ENCODE data around the gene NDUFV3.
"Not testable (repeated sequence)": the region's sequence is repeated elsewhere in the genome, so short reads cannot be mapped to it uniquely, and the experiment has no call there.

Gene NDUFV3

DNA sequence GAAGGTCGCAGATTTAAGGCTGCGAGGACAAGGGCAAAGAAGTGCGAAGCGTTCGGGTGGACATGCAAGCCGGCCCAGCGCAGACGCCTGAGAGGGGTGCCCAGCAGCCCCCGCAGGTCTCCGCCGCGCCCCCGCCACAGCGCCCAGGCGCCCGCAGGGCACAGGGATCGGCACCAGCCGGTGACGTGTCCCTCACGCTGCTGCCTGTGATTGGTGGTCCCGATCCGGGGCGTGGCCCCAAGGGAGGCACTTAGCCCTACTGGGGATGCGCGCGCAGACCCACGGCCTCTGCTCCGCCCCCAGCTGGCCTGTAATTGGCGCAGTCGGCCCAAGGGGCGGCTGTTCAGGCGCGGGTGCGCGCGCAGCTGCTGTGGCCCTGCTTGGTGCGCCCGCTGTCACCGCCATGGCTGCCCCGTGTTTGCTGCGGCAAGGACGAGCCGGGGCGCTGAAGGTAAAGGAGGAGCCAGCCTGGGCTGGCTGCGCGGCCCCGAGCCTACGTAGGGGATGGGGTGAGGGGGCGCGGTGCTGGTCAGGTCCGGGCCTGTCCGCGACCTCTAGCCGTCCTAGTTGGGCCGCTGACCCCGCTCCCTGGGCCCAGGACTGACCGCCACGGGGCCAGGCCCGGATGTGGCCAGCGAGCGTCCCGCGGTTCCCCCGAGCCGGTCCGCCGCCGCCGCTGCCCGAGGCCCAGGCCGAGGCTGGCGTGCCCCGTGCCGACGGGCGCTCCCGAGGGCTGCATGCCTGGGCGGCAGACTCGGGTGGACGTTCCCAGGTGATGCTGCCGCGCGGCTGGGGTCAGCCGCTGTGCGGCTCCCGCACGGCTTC is at the start of gene NDUFV3:
NDUFV3 (plus strand) TSS at position 379 of the 825 bp plus-strand sequence; CDS start at position 404, 25 bp downstream.
- peak; percentile 94 for DNase-seq

DNA sequence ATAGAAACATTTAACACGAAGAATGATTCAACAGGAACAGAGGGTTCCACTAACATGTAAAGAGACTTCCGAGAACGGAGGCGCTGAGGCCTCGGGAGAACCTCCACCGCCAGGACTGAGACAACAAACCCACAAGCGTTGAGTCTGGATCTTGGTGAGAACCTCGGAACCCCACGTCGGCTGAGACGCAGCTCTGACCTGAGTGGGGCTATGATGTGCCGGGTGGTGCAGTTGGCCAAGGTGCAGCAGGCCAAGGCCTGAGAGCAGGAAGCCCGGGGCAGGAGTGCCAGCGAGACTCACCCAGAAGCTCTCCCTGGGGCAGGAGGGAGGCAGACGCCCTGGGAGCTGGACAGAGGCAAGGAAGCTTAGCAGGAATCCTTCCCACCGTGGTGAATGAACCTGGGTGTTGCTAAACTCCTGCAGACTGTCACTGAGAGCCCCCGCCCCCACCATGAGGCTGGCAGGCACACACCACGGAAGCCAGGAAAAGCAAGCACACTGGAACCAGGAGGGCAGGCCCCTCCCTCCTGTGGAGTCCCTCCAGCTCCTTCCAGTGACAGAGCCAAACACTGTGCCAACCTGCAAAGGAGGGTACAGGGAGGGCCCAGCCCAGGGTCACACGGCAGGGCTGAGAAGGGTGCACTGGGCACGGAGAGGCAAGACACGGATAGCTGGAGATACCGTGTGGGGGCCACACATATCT is 48.5 kb upstream of the NDUFV3 start:
- DNase-seq = no peak

DNA sequence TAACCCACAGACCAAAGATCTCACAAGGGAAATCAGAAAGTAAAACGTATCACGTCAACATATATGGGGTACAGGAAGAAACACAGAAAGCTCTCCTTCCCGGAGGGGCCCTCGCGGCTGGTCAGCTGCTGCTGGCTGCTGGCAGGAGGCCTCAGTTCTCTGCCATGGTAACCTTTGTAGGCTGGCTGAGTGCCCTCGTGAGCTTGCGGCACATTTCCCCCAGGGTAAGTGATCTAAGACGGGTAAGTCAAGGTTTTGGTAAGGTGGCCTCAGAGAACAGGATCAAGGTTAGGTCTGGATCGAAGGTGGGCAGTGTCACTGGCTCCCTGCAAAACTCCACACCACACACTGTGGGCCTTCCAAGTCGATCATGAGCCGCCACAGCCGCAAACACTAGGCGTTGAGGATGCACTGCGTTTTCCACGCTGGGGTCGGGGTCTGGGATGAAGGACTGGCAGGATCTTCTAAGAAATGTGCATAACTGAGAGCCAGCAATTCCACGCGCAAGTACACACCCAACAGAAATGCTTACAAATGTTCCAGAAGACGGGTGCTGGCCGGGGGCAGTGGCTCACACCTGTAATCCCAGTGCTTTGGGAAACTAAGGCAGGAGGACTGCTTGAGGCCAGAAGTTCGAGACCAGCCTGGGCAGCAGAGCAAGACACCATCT is 47.7 kb upstream of the NDUFV3 start:
- DNase-seq = no peak

DNA sequence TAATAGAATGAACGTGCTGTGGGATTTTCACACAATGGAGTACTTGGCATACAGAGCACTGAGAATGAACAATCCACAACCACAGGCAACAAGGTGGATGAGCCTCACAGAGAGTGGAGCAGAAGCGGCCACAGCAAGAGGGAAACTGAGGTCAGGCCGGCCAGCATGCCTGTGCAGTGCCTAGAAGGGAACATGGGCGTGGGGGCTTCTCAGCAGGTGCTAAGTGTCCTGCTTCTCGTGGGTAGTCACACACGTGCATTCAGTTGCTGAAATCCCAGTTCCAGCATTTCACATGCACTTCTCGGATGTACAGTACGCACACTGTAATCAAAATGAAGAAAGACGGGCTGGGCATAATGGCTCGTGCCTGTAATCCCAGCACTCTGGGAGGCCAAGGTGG is 46.9 kb upstream of the NDUFV3 start:
- no peak for DNase-seq

DNA sequence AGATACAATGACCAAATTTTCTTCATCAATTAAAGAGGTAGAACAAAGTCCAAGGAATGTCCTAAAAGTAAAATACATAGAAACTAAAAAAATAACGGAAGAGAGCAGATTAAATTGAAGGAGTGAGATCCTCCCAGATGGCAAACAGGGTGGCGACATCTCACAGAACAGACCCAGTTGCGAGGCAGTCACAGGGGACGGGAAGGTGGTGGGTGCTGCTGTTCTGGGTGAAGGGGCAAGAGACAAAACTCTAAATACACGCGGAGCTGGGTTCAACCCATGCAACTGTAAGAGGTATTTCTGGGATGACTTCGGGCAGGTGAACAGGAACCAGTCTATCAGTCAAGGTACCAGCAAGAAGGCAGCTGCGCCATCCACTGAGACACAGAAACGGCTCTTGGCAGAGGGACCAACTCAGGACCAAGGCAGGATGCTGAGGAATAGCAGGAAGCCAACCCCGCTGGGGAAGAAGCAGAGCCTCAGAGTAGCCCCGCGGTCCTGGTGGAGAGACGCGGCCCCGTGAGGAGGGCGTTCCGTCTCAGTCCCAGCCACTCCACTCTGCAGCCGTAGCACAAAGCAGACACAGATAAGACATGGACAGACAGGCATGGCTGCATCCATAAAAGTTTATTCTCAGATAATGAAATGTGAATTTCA is 45.9 kb upstream of the NDUFV3 start:
- no peak for DNase-seq

DNA sequence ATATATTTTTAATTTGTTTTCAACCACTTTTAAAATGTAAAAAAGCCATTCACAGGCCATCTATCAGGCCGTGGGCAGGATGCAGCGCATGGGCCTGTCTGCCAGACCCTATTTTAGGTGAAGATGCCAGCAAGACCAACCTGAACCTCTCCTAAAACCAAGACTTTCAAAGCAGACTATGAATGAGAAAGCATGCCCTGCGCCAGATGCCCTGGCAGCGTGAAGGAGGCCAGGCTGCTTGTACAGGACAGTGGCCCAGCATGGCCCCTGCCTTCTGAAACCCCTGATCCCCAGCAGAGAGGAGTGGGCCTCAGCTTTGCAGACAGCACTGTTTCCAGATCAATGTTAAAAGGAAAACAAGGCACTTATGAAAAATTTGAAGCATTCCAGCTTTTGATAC is 45.4 kb upstream of the NDUFV3 start:
- no peak for DNase-seq

DNA sequence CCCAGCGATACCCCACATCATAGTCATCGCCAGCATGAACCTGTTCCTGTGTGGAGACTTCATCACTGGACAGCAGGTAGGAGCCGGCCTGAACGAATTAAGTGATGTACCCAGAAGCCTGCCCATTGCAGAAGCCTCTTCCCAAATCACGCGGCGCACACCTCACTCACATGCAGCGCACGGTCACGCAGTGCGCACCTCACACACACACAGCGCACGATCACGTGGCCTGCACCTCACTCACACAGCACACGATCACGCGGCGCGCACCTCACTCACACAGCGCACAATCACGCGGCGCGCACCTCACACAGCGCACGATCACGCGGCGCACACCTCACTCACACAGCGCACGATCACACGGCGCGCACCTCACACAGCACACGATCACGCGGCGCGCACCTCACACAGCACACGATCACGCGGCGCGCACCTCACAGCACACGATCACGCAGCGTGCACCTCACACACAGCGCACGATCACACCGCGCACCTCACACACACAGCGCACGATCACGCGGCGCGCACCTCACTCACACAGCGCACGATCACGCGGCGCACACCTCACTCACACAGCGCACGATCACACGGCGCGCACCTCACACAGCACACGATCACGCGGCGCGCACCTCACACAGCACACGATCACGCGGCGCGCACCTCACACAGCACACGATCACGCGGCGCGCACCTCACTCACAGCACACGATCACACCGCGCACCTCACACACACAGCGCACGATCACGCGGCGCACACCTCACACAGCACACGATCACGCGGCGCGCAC is 44.8 kb upstream of the NDUFV3 start:
- DNase-seq = not testable (repeated sequence)

DNA sequence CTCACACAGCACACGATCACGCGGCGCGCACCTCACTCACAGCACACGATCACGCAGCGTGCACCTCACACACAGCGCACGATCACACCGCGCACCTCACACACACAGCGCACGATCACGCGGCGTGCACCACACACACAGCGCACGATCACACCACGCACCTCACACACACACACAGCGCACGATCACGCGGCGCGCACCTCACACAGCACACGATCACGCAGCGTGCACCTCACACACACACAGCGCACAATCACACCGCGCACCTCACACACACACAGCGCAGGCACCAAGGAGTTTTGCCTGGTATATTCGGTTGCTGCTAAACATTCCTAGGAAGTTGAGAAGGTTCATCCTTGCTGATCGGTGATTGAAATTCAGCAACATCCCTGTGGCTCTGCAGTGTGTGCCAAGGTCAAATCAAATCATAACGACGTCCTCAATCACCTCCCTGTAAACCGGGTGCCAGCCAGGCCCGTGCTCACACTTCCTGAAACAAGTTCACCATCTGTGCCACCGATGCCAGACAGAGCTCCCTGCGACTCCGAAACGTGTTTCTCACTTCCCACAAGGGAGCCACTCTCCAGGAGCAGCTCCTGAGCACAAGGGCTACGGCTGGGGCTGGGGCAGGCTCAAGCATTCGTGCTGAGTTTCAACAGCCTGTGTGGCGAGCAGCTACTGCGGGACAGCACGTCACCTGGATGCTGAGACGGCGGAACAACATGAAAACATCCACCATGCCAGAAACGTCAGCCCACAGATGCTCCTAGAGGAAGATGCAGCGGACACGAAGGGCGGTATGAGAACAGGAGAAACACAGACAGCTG is 44.0 kb upstream of the NDUFV3 start:
- no peak for DNase-seq

DNA sequence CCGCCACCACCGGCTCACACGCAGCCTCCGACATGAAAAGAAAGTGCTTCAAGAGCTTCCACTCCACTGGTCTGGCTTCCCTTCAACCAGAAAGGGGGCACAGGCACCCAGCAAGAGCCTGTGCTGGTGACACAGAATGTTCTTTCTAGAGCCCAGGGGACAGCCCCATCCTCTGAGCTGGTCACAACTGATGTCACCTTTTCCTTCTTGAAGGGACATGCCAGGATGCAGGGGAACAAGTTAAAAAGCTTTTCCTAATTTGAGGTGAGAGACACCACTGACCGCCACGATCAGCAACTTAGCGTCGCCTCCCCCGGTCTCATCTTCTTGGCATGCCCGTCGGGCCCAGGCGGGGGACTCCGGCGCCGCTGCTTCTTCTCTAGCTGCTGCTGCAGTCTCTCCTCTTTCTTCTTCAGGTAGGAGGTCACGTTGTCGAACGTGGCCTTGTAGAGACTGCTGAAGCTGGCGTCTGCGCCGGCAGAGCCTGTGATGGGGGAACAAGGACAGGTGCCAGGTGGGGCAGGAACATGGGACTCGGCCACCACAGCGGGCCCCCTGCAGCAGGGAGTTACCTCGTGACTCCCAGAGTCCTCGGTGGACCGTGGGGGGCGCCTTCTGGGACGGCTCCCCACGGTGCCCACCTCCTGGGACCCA is 43.2 kb upstream of the NDUFV3 start:
- DNase-seq = no peak

DNA sequence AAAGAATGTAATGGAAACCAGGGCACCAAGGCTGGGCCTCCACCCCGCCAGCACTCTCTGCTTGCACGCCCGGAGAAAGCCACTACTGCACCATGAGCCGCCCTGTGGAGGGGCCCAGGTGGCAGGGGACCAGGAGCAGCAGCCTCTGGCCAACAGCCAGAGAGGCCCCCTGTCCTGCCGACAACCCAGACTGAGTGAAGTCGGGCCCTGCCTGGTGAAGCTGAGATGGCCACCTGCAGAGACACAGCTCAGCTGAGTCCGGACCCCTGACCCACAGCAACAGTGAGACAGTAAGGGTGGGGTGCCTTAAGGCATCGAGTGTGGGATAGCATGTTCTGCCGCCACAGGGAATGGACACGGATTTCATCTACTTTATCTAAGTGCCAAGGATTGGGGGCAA is 42.6 kb upstream of the NDUFV3 start:
- no peak for DNase-seq

DNA sequence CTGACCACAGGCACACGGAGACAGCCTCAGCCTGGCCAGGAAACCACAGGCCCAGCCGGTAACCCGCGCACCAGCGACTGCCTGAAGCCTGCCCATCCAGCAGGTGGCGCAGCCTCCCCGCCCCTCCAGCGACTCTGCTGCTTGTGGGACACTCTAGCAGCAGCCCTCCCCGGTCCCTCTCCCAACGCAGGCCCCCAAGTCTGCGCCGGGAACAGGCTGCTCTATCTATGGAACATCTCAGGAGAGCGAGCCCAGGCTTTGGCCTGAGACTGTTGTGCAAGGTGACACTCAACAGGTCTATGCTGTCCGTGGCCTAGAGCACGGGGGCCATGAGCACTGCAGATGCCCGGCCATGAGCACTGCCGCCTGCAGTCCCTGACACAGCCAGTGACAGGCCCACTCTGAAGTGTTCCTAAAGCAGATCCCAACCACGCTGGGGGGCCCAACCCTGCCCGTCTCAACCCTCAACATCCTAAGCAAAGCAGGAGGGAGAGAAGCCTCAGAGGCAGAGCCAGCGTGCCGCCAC is 42.2 kb upstream of the NDUFV3 start:
- no peak for DNase-seq

DNA sequence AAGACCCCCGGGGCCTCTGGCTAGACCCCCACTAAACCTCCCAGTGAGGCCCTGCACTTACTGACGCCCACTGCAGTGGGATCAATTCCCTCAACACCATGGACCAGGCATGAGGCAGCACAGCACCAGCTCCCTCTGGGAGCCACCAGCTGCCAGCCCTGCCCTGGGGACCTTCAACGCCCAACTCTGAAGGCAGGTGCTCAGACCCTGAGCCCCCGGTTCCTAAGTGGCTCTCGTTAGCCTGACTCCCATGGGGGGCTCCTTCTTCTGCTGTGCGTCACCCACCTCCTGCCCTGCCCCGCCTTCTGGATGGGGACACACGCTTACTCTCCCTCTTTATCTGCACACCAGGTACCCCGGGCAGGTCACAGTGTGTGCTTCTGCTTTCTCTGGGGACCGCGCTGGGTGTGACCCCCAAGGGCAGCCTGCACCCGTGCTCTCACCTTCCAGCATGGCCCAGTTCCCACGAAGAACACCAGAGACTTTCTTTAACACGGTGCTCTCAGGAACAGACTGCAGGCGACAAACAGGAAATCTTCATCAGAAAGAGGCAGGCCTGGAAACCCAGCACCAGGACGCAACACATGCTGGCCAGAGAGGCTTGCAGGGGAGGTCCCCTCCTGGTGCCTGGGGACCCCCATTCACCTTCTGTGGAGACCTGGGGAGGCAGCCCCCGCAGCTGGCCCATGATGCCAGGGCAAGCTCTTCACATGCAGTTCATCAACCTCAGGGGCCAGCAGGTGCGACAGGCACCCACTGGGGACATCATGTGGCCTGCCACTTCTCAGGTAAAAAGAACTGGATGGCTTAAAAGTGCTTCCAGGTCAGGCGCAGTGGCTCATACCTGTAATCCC is 41.1 kb upstream of the NDUFV3 start:
- no peak for DNase-seq

DNA sequence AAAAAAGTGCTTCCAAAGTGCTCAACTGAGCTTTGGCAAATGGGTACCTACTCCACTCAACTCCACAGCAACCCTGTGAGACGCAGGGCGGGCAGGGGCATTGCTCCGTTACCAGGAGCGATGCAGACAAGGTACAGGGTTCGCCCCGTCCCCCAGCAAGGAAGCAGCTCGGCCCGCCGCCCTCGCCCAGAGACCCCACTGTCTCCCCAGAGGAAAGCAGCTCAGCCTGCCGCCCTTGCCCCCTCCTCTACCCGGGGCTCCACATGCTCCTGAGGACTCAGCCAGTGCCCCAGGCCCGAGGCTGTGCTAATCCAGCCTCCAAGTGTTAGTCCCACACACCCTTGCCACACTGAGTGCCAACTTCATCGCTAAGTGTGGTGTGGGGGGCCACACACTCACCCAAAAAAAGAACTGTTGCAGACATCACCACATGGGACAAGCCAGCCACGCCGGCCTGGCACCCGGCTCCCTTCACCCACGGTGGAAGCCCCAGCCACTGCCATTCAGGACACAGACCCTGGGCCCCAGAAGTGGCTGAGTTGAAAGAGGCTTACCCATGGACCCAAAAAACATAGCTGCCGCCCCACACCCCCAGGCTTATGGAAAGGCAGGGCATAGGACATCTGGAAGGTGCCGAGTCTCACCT is 40.1 kb upstream of the NDUFV3 start:
- no peak for DNase-seq

DNA sequence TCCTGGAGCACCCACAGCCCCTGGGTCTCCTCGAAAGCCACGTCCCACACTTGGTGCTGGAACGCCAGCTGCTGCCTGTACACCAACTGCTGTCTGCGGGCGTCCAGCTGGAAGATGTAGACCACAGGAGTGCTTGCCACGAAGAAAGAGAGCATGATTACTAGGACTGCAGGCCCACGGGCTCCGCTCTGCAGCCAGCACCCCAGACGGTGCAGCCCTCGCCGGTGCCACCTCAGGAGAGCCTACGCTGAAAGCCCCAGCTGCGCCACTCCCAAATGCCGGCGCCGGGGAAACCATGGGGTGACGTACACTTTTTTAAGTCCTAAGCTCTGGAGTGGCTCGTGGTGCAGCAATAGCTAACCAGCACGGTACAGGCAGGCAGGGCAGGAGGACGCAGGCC is 39.5 kb upstream of the NDUFV3 start:
- no peak for DNase-seq

DNA sequence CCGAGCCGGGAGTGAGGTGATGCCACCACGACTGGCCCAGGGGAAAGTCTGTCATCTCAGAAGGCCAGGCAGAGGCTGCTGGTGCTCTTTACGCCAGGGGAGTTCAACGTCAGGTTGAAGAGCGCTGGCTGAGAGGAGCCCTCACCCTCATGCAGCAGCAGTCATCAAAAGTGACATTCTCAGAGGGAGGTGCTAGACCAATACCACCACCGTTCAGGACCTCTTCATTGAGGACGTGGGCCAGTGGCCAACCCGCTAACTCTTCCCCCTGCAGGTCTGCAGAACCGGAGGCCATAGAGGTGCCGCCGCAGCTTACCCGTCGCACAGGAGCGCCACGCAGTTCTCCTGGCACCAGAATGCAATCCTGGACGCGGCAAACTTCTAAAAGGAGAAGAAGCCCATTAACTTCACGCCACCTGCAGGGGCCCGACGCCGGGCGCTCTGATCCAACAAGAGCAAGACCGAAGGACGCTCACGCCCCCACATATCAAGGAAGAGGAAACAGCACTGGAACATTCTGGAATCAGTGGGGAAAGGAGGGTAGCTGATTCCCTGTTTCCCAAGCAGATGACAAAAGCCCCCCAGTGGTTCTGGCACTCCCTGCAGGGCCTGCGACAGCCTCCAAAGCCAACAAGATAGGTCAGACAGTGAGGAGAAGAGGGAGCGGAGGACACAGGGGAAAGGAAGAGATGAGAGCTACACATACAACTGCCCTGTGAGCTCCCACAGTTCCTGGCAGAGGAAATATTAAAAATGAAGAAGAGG is 38.7 kb upstream of the NDUFV3 start:
- DNase-seq = no peak

DNA sequence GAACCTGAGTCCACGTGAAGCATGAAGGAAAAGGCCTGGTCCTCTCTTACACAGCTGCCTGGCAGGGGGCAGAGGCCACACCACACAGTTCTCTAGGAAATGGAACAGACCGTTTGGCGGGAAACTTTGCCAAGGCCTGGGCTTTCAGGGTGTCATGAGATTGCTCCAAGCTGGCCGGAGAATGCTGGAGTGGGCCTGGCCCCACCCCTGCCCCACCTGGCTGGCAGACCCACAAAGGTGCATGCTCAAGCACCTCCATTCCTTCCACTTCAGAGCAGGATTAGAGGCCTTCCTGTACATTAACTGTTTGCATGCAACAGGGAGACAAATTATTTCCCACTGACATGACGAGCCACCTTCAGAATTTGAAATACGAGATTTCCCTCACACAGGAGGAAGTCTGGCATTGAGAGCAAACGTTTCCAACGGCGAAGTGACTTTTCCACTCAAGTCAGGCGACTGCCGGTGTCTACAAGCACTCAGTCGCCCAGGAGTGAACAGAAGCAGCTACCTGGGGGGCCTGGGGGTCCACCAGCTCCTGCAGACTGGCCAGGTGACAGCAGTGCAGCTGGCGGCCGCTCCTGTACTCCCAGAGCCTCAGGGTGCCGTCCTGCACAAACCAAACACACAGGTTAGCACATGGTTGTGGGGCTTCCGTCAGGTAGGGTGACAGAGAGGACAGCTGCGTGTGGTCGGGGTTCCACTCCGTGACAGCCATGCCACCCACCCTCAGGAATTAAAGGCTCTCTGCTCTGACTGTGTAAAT is 37.8 kb upstream of the NDUFV3 start:
- DNase-seq = peak; percentile 67

DNA sequence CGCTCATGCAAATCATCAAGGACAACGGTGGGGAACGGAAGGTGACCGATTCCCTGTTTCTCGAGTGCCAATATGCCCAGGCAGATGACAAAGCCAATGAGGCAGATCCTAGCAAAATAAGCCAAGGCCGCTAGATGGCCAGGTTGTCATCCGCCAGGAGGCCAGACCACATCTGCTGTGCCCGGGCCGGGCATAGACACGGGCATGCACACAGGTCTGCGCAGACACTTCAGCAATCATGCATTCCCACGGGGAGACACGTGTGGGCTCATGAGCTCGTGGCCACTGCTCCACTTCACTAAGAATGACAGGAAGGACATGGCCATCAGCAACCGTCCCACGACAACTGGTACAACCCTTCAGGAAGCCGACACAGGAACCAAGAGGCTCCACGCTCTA is 37.2 kb upstream of the NDUFV3 start:
- peak; percentile 54 for DNase-seq

DNA sequence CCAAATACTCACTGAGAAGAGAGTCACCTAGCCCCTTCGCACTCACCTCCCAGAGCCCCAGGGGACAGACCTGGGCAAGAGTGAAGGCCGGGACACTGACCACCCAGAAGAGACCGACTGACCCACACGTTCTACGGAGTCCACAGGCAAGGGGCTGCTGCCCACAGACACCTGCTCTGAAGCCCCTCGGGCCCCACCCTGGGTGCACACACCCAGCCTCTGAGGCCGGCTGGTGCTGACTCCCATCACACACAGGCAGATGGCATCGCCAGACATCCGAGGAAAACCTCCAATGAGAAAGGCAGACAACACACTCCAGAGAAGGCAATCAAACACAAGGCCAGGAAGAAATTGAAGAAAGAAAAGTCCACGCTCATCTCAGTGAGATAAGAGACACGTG is 35.9 kb upstream of the NDUFV3 start:
- no peak for DNase-seq

Data from DMS79 (cell line).